ENCODE measurements around the gene GNAZ. TPM values are rescaled to one million over a fixed set of nuclear protein-coding genes. Genes with fewer than 3 reads are reported as not detected.

Gene GNAZ
- total RNA-seq, 2 donors from 2014 or later, result 0.37 to 2.0 TPM

GRCh38 chr22:23105304-23105703 lies 35.0 kb downstream of the GNAZ start:
- Mint-ChIP-seq H3K4me3 (no peak overlapping the region), H3K4me1 (peaks cover 4% of the 10 kb centered on the region), H3K27me3 (no peaks in the 10 kb centered on the region), H3K9me3 (no peaks in the 10 kb centered on the region), H3K27ac (no peak overlapping the region), H3K36me3 (ENCODE audit: low read depth) (no peaks in the 10 kb centered on the region)
- no peak for ATAC-seq (replicated peaks)

GRCh38 chr22:23105919-23106318 lies 35.6 kb downstream of the GNAZ start:
- no peaks in the 10 kb centered on the region for H3K36me3 Mint-ChIP-seq (ENCODE audit: low read depth)
- H3K9me3 Mint-ChIP-seq, result no peaks in the 10 kb centered on the region
- H3K4me1 Mint-ChIP-seq, result peaks cover 4% of the 10 kb centered on the region
- no peaks in the 10 kb centered on the region for H3K27me3 Mint-ChIP-seq
- no peak for ATAC-seq (replicated peaks)
- H3K27ac Mint-ChIP-seq, result no peak overlapping the region
- H3K4me3 Mint-ChIP-seq, result no peak overlapping the region

GRCh38 chr22:23106344-23106743 lies 36.0 kb downstream of the GNAZ start:
- Mint-ChIP-seq H3K36me3 (ENCODE audit: low read depth) (no peaks in the 10 kb centered on the region), H3K4me1 (peaks cover 4% of the 10 kb centered on the region), H3K9me3 (no peaks in the 10 kb centered on the region), H3K27ac (no peak overlapping the region), H3K4me3 (no peak overlapping the region), H3K27me3 (no peaks in the 10 kb centered on the region)
- no peak for ATAC-seq (replicated peaks)

- no peak overlapping the region for H3K27ac Mint-ChIP-seq
- peaks cover 4% of the 10 kb centered on the region for H3K4me1 Mint-ChIP-seq
- H3K4me3 Mint-ChIP-seq, result no peak overlapping the region
- no peak for ATAC-seq (replicated peaks)
- H3K27me3 Mint-ChIP-seq, result no peaks in the 10 kb centered on the region
- no peaks in the 10 kb centered on the region for H3K36me3 Mint-ChIP-seq (ENCODE audit: low read depth)
- H3K9me3 Mint-ChIP-seq, result no peaks in the 10 kb centered on the region
Measured at GRCh38 chr22:23106906-23107367, 36.6 kb downstream of the GNAZ start.

- no peak for ATAC-seq (replicated peaks)
- Mint-ChIP-seq H3K4me1 (peaks cover 4% of the 10 kb centered on the region), H3K27ac (no peak overlapping the region), H3K27me3 (no peaks in the 10 kb centered on the region), H3K4me3 (no peak overlapping the region), H3K36me3 (ENCODE audit: low read depth) (no peaks in the 10 kb centered on the region), H3K9me3 (no peaks in the 10 kb centered on the region)
Measured at GRCh38 chr22:23107487-23108248, 37.3 kb downstream of the GNAZ start.

- no peak for ATAC-seq (replicated peaks)
Measured at GRCh38 chr22:23108249-23109078, 38.1 kb downstream of the GNAZ start.

GRCh38 chr22:23109079-23109347 lies 38.7 kb downstream of the GNAZ start:
- H3K9me3 Mint-ChIP-seq, result no peaks in the 10 kb centered on the region
- no peak overlapping the region for H3K27ac Mint-ChIP-seq
- H3K4me1 Mint-ChIP-seq, result peaks cover 4% of the 10 kb centered on the region
- no peak overlapping the region for H3K4me3 Mint-ChIP-seq
- no peaks in the 10 kb centered on the region for H3K27me3 Mint-ChIP-seq
- no peak for ATAC-seq (replicated peaks)
- no peaks in the 10 kb centered on the region for H3K36me3 Mint-ChIP-seq (ENCODE audit: low read depth)

More at GRCh38 chr22:23108249-23109078, 38.1 kb downstream of the GNAZ start:
- H3K36me3 Mint-ChIP-seq (ENCODE audit: low read depth), result no peaks in the 10 kb centered on the region
- no peaks in the 10 kb centered on the region for H3K9me3 Mint-ChIP-seq
- H3K4me3 Mint-ChIP-seq, result no peak overlapping the region
- no peak overlapping the region for H3K27ac Mint-ChIP-seq
- no peaks in the 10 kb centered on the region for H3K27me3 Mint-ChIP-seq
- peaks cover 4% of the 10 kb centered on the region for H3K4me1 Mint-ChIP-seq

GRCh38 chr22:23109441-23109978 lies 39.2 kb downstream of the GNAZ start:
- no peak overlapping the region for H3K27ac Mint-ChIP-seq
- ATAC-seq (replicated peaks), result no peak

GRCh38 chr22:23110190-23110921 lies 40.0 kb downstream of the GNAZ start:
- H3K36me3 Mint-ChIP-seq (ENCODE audit: low read depth), result no peaks in the 10 kb centered on the region
- no peak for ATAC-seq (replicated peaks)
- H3K4me1 Mint-ChIP-seq, result peaks cover 4% of the 10 kb centered on the region
- no peaks in the 10 kb centered on the region for H3K27me3 Mint-ChIP-seq
- no peaks in the 10 kb centered on the region for H3K9me3 Mint-ChIP-seq
- no peak overlapping the region for H3K27ac Mint-ChIP-seq
- H3K4me3 Mint-ChIP-seq, result no peak overlapping the region

More at GRCh38 chr22:23109441-23109978, 39.2 kb downstream of the GNAZ start:
- Mint-ChIP-seq H3K4me3 (no peak overlapping the region), H3K27me3 (no peaks in the 10 kb centered on the region), H3K4me1 (peaks cover 4% of the 10 kb centered on the region), H3K9me3 (no peaks in the 10 kb centered on the region), H3K36me3 (ENCODE audit: low read depth) (no peaks in the 10 kb centered on the region)

- Mint-ChIP-seq H3K4me3 (no peak overlapping the region), H3K36me3 (ENCODE audit: low read depth) (no peaks in the 10 kb centered on the region), H3K27ac (no peak overlapping the region), H3K27me3 (no peaks in the 10 kb centered on the region), H3K4me1 (no peaks in the 10 kb centered on the region), H3K9me3 (no peaks in the 10 kb centered on the region)
- no peak for ATAC-seq (replicated peaks)
Measured at GRCh38 chr22:23110922-23111527, 40.7 kb downstream of the GNAZ start.

GRCh38 chr22:23112472-23113012 lies 42.2 kb downstream of the GNAZ start:
- H3K9me3 Mint-ChIP-seq, result no peaks in the 10 kb centered on the region
- no peaks in the 10 kb centered on the region for H3K4me1 Mint-ChIP-seq
- no peak overlapping the region for H3K4me3 Mint-ChIP-seq
- no peaks in the 10 kb centered on the region for H3K27me3 Mint-ChIP-seq
- no peak for ATAC-seq (replicated peaks)
- no peak overlapping the region for H3K27ac Mint-ChIP-seq
- H3K36me3 Mint-ChIP-seq (ENCODE audit: low read depth), result no peaks in the 10 kb centered on the region

- Mint-ChIP-seq H3K27ac (no peak overlapping the region), H3K9me3 (no peaks in the 10 kb centered on the region), H3K36me3 (ENCODE audit: low read depth) (no peaks in the 10 kb centered on the region), H3K4me1 (no peaks in the 10 kb centered on the region), H3K4me3 (no peak overlapping the region), H3K27me3 (no peaks in the 10 kb centered on the region)
- no peak for ATAC-seq (replicated peaks)
Measured at GRCh38 chr22:23113067-23113846, 42.9 kb downstream of the GNAZ start.

Data from activated T-helper 17 cell treated with anti-CD3 and anti-CD28 coated beads, Interleukin-2, amount 50 U/mL, for 72 hours (primary cell).